IMR-90 (cell line): Measurements from ENCODE around the gene ATXN1. TPM values are rescaled to one million over a fixed set of nuclear protein-coding genes. Genes with fewer than 3 reads are reported as not detected.

Experiments
- ATAC-seq: fragments of 200-7000 bp; cut with Tn5 transposase; 2 replicates; pipeline ENCODE4 v1.9.1; 2020; ENCODE audit warnings: low read depth, mild to moderate bottlenecking, moderate library complexity
- BruUV-seq: library from RNA; stranded (reverse); fragments of 400-500 nt; replicated peaks from 2 replicates; lab custom pipeline; 2021; lab: Mats Ljungman, UMichigan
- CTCF ChIA-PET: fragments of 300-600 bp; formaldehyde crosslinking; extraction: SDS; loops from one replicate; lab custom pipeline; 2021; ENCODE audit warnings: antibody characterized with exemption; lab: Yijun Ruan, JAX
- POLR2A ChIA-PET: fragments of 300-600 bp; sonication (Branson Sonifier 250); formaldehyde crosslinking; loops from one replicate; lab custom pipeline; 2022; ENCODE audit warnings: antibody characterized with exemption; ENCODE audit not compliant: unreplicated experiment; lab: Charles Lee
- DNase-seq: peaks from one replicate; pipeline ENCODE4 v3.0.0; 2013
- H2AFZ ChIP-seq: replicated peaks from 2 replicates; pipeline ENCODE3; 2013; ENCODE audit warnings: low read length, mild to moderate bottlenecking; ENCODE audit not compliant: poor library complexity
- H2AK5ac ChIP-seq: 2 replicates; pipeline ENCODE4 v1.6.1; 2013; ENCODE audit warnings: low read depth, low read length, inconsistent platforms
- H2AK9ac ChIP-seq: replicated peaks from 2 replicates; pipeline ENCODE3; 2013; ENCODE audit warnings: mild to moderate bottlenecking, low read depth, low read length, moderate library complexity; ENCODE audit not compliant: poor library complexity
- H2BK120ac ChIP-seq: 2 replicates; pipeline ENCODE4 v1.6.1; 2013; ENCODE audit warnings: low read depth, low read length, inconsistent platforms
- H2BK15ac ChIP-seq: 3 replicates; pipeline ENCODE4 v1.6.1; 2013; ENCODE audit warnings: low read depth, low read length, inconsistent platforms
- H2BK20ac ChIP-seq: 2 replicates; pipeline ENCODE4 v1.6.1; 2013; ENCODE audit warnings: low read depth, mild to moderate bottlenecking, inconsistent platforms, low read length, moderate library complexity
- H2BK5ac ChIP-seq: 2 replicates; pipeline ENCODE4 v1.6.1; 2013; ENCODE audit warnings: mild to moderate bottlenecking, low read depth, low read length, inconsistent platforms; ENCODE audit not compliant: poor library complexity, severe bottlenecking
- H3K14ac ChIP-seq: replicated peaks from 2 replicates; pipeline ENCODE4 v1.6.1; 2013; ENCODE audit warnings: low read depth, low read length, inconsistent platforms
- H3K18ac ChIP-seq: 2 replicates; pipeline ENCODE4 v1.6.1; 2013; ENCODE audit warnings: low read depth, low read length, control low read depth
- H3K23ac ChIP-seq: 2 replicates; pipeline ENCODE4 v1.6.1; 2013; ENCODE audit warnings: low read depth, low read length, inconsistent platforms
- H3K27ac ChIP-seq: 2 replicates; pipeline ENCODE4 v1.5.1; 2013; ENCODE audit warnings: mild to moderate bottlenecking, control low read depth, low read length; ENCODE audit not compliant: insufficient read depth
- H3K27me3 ChIP-seq: 2 replicates; pipeline ENCODE4 v1.6.1; 2013; ENCODE audit warnings: low read length; ENCODE audit not compliant: control insufficient read depth, insufficient read depth
- H3K36me3 ChIP-seq: 2 replicates; pipeline ENCODE4 v1.6.1; 2013; ENCODE audit warnings: low read length, mixed read lengths; ENCODE audit not compliant: control insufficient read depth, insufficient read depth
- H3K4ac ChIP-seq: 2 replicates; pipeline ENCODE4 v1.6.1; 2013; ENCODE audit warnings: low read depth, low read length, inconsistent platforms
- H3K4me1 ChIP-seq: 2 replicates; pipeline ENCODE4 v1.6.1; 2013; ENCODE audit warnings: low read length, mixed read lengths; ENCODE audit not compliant: control insufficient read depth, insufficient read depth
- H3K4me2 ChIP-seq: 2 replicates; pipeline ENCODE4 v1.6.1; 2013; ENCODE audit warnings: low read depth, mild to moderate bottlenecking, control low read depth, low read length, moderate library complexity
- H3K4me3 ChIP-seq: 2 replicates; pipeline ENCODE4 v1.5.1; 2013; ENCODE audit warnings: low read depth, mild to moderate bottlenecking, control low read depth, low read length, moderate library complexity; ENCODE audit not compliant: insufficient read depth
- H3K56ac ChIP-seq: 2 replicates; pipeline ENCODE4 v1.6.1; 2013; ENCODE audit warnings: low read length, inconsistent platforms; ENCODE audit not compliant: insufficient read depth; ENCODE audit errors: extremely low read depth
- H3K79me1 ChIP-seq, 2 experiments: 2 replicates each; pipeline ENCODE4 v1.6.1; 2013; ENCODE audit warnings: low read length in 2 of 2, inconsistent platforms in 1 of 2, low read depth in 1 of 2
- H3K9ac ChIP-seq: 2 replicates; pipeline ENCODE4 v1.6.1; 2013; ENCODE audit warnings: low read depth, low read length, control low read depth
- H3K9me1 ChIP-seq: 2 replicates; pipeline ENCODE4 v1.6.1; 2013; ENCODE audit warnings: low read length, inconsistent platforms; ENCODE audit not compliant: insufficient read depth
- H3K9me3 ChIP-seq: 2 replicates; pipeline ENCODE4 v1.6.1; 2013; ENCODE audit warnings: low read length; ENCODE audit not compliant: control insufficient read depth, insufficient read depth
- H4K20me1 ChIP-seq: 2 replicates; pipeline ENCODE4 v1.6.1; 2013; ENCODE audit warnings: low read length, inconsistent platforms; ENCODE audit not compliant: insufficient read depth
- H4K5ac ChIP-seq: 2 replicates; pipeline ENCODE4 v1.6.1; 2013; ENCODE audit warnings: mild to moderate bottlenecking, low read depth, low read length, control low read depth
- H4K8ac ChIP-seq, 2 experiments: 2 replicates each; pipeline ENCODE4 v1.6.1; 2013; ENCODE audit warnings: low read depth in 2 of 2, low read length in 2 of 2, control low read depth in 1 of 2, inconsistent platforms in 1 of 2
- H4K91ac ChIP-seq: 2 replicates; pipeline ENCODE4 v1.6.1; 2013; ENCODE audit warnings: low read depth, low read length, inconsistent platforms; ENCODE audit not compliant: insufficient read depth
- BHLHE40 ChIP-seq: fragments of 150-350 bp; IDR thresholded peaks from 2 replicates; pipeline ENCODE4 v1.6.1; 2016; ENCODE audit warnings: mild to moderate bottlenecking, low read depth, low read length
- CEBPB ChIP-seq: IDR thresholded peaks from 2 replicates; pipeline ENCODE4 v1.6.1; 2012; ENCODE audit warnings: low read depth, low read length, improper control_type of control experiment
- FOS ChIP-seq: fragments of 150-350 bp; IDR thresholded peaks from 2 replicates; pipeline ENCODE4 v1.6.1; 2016; ENCODE audit warnings: low read depth, low read length
- MAFK ChIP-seq: IDR thresholded peaks from 2 replicates; pipeline ENCODE4 v1.6.1; 2012; ENCODE audit warnings: low read depth, low read length, improper control_type of control experiment
- MAZ ChIP-seq: IDR thresholded peaks from 2 replicates; pipeline ENCODE4 v1.6.1; 2012; ENCODE audit warnings: low read depth, mild to moderate bottlenecking, low read length, improper control_type of control experiment, moderate library complexity, borderline replicate concordance
- NFE2L2 ChIP-seq: fragments of 150-350 bp; IDR thresholded peaks from 2 replicates; pipeline ENCODE4 v1.6.1; 2016; ENCODE audit warnings: low read depth, mild to moderate bottlenecking, low read length
- RAD21 ChIP-seq: IDR thresholded peaks from 2 replicates; pipeline ENCODE4 v1.6.1; 2012; ENCODE audit warnings: low read length, improper control_type of control experiment
- RFX5 ChIP-seq: IDR thresholded peaks from 2 replicates; pipeline ENCODE4 v1.8.0; 2012; ENCODE audit warnings: low read depth, mild to moderate bottlenecking, low read length, moderate library complexity
- SMC3 ChIP-seq: fragments of 150-350 bp; IDR thresholded peaks from 2 replicates; pipeline ENCODE4 v1.6.1; 2016; ENCODE audit warnings: low read depth, mild to moderate bottlenecking, antibody characterized with exemption, low read length, moderate library complexity
- WGBS, 2 experiments: methylation state at CpG; one replicate each; pipeline versions ENCODE4 v1.1.5 to v1.1.7; 2013; ENCODE audit warnings: missing lambda C conversion rate in 2 of 2; ENCODE audit not compliant: insufficient read length in 1 of 2; ENCODE audit errors: extremely low coverage in 2 of 2; 5-methylcytosine and 5-hydroxymethylcytosine counted together
- dilution Hi-C: fragments of 300-500 bp; cut with HindIII; formaldehyde crosslinking; loops from one replicate; pipeline ENCODE4 v1.14.3; 2018; ENCODE audit warnings: low sequenced_read_pairs; ENCODE audit not compliant: unreplicated experiment
- in situ Hi-C: fragments of 300-500 bp; cut with MboI; formaldehyde crosslinking; loops from 3 replicates; pipeline ENCODE4 v1.14.3; 2019; ENCODE audit warnings: low sequenced_read_pairs, inconsistent platforms, mixed read lengths
- intact Hi-C: fragments of 100-400 bp; cut with micrococcal nuclease; formaldehyde crosslinking; loops from 2 replicates; pipeline ENCODE4 v1.10.0; 2022
- polyA plus RNA-seq, 3 experiments: library from polyadenylated mRNA; depleted of rRNA; stranded (reverse); fragments of >200 nt; gene quantifications; 2 replicates each; pipeline ENCODE4 v1.2.3, GENCODE V29; 2012; ENCODE audit warnings: low replicate concordance in 1 of 3
- total RNA-seq: library from RNA; depleted of rRNA; stranded (reverse); fragments of >200 nt; gene quantifications from 2 replicates; pipeline ENCODE4 v1.2.3, GENCODE V29; 2012
- TF ChIP-seq, protein P1 (sequence below): fragments of 150-350 bp; IDR thresholded peaks from 2 replicates; pipeline ENCODE4 v1.6.1; 2016; ENCODE audit warnings: low read depth, mild to moderate bottlenecking, low read length, moderate library complexity, borderline replicate concordance
- TF ChIP-seq, protein P2 (sequence below): conservative IDR thresholded peaks from 2 replicates; pipeline ENCODE4 v1.5.1; 2012; ENCODE audit warnings: mild to moderate bottlenecking, low read depth, low read length, improper control_type of control experiment

ATXN1 gene
- total and polyA plus RNA-seq, 2 of the 4 experiments (the other 2 are of a cell fraction): 7.3 to 11.1 TPM

DNA sequence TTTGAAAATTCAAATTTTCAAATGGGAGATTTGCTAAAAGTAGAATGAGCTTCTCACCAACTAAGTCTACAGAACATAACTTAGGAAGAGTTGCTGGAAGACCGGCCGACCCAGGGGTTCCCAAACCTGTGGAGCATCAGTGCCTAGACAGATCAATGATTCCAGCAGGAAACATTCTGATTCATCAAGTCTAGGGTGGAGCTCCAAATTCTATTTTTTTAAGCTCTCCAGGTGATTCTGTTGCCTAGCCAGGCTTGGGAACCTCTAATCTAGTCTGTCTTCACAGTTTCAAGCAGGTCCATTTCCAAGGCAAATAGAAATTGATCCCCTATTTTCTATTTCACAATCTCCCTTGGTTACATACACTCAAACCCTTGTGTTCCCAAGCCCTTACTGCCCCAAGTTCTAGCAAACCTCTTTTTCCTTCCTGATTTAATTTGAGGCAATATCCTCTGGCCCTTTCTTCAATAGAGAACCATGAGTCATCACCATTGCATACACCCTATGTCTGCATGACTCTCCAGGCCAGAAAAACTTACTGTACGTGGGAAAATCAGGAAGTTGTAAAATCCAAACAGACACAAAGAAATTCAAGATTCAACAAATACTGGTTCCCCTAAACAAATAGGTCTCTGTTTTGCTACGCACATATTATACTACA, 8.9 kb downstream of the ATXN1 start:
- Histone ChIP-seq H3K56ac (no peak overlapping the region), H4K20me1 (peaks cover 43% of the 10 kb centered on the region; the same call in 1 of the 2 replicates), H3K27me3 (no peaks in the 10 kb centered on the region), H3K9me1 (peaks cover 22% of the 10 kb centered on the region), H2AFZ (no peak overlapping the region), H3K14ac (0 out of 2 replicates have a peak overlapping the region, but pooled peaks have one; percentile 3), H3K4ac (no peak overlapping the region), H2BK20ac (no peak overlapping the region), H2BK15ac (no peak overlapping the region), H3K9me3 (no peaks in the 10 kb centered on the region), H3K36me3 (peaks cover 9% of the 10 kb centered on the region), H4K8ac (peak overlapping the region in 1 of 2 experiments; percentile 36; a peak in 1 of 4 replicates), H2BK120ac (no peak overlapping the region), H3K4me3 (no peak overlapping the region), H4K91ac (no peak overlapping the region), H3K4me2 (no peak overlapping the region; the same call in 1 of the 2 replicates), H3K23ac (peak overlapping the region; percentile 14; the same call in 1 of the 2 replicates), H2BK5ac (no peak overlapping the region), H2AK5ac (0 out of 2 replicates have a peak overlapping the region, but pooled peaks have one; percentile 24), H4K5ac (no peak overlapping the region), H3K4me1 (peaks cover 15% of the 10 kb centered on the region), H3K79me1 (peaks cover 30 to 57% of the 10 kb centered on the region in 2 experiments), H3K27ac (no peak overlapping the region), H3K9ac (no peak overlapping the region), H3K18ac (no peak overlapping the region), H2AK9ac (no peak overlapping the region)
- no TSS peak for BruUV-seq
- WGBS, 2 experiments: no CpG with 5 or more reads among the region's 4 CpGs
- POLR2A ChIA-PET: no interaction called here
- intact Hi-C loops: no loop called here
- TF ChIP-seq RFX5 (no peak), RAD21 (peak; percentile 20; the same call in 1 of the 2 replicates), SMC3 (no peak), CEBPB (peak; percentile 89), NFE2L2 (0 out of 2 replicates have a peak, but pooled peaks have one; percentile 28), MAFK (peak; percentile 26; the same call in 1 of the 2 replicates), FOS (peak; percentile 97), MAZ (no peak), BHLHE40 (peak; percentile 64; the same call in 1 of the 2 replicates)
- TF ChIP-seq, protein P1, sequence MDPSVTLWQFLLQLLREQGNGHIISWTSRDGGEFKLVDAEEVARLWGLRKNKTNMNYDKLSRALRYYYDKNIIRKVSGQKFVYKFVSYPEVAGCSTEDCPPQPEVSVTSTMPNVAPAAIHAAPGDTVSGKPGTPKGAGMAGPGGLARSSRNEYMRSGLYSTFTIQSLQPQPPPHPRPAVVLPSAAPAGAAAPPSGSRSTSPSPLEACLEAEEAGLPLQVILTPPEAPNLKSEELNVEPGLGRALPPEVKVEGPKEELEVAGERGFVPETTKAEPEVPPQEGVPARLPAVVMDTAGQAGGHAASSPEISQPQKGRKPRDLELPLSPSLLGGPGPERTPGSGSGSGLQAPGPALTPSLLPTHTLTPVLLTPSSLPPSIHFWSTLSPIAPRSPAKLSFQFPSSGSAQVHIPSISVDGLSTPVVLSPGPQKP: no peak
- TF ChIP-seq, protein P2, sequence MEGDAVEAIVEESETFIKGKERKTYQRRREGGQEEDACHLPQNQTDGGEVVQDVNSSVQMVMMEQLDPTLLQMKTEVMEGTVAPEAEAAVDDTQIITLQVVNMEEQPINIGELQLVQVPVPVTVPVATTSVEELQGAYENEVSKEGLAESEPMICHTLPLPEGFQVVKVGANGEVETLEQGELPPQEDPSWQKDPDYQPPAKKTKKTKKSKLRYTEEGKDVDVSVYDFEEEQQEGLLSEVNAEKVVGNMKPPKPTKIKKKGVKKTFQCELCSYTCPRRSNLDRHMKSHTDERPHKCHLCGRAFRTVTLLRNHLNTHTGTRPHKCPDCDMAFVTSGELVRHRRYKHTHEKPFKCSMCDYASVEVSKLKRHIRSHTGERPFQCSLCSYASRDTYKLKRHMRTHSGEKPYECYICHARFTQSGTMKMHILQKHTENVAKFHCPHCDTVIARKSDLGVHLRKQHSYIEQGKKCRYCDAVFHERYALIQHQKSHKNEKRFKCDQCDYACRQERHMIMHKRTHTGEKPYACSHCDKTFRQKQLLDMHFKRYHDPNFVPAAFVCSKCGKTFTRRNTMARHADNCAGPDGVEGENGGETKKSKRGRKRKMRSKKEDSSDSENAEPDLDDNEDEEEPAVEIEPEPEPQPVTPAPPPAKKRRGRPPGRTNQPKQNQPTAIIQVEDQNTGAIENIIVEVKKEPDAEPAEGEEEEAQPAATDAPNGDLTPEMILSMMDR: no peak
- DNase-seq (peak; percentile 94), ATAC-seq (peak; percentile 87)
- CTCF ChIA-PET: interaction anchor here (1.0 kb wide), 1 partner anchor 18 kb away, joined by 3 read pairs; no protein-coding TSS in a partner anchor
- in situ Hi-C loops: no loop called here
- dilution Hi-C loops: no loop called here
